Thyroid gland (tissue), 4 donors: ENCODE data around the gene ITGAE.

Experiments
- CTCF ChIP-seq, 6 experiments: fragments of 200-600 bp in 3 of 6; fragments of 450-650 bp in 3 of 6; sonication (generic) in 3 of 6; IDR thresholded peaks; one replicate each; pipeline ENCODE4 v1.5.1; 2016 to 2019; ENCODE audit warnings: antibody characterized with exemption in 6 of 6, mild to moderate bottlenecking in 2 of 6, inconsistent platforms in 1 of 6, moderate library complexity in 1 of 6
- POLR2A ChIP-seq, 2 donors: fragments of 450-650 bp; IDR thresholded peaks; one replicate each; pipeline ENCODE4 v1.6.1; 2017; ENCODE audit warnings: antibody characterized with exemption in 2 of 2, mild to moderate bottlenecking in 2 of 2, moderate library complexity in 1 of 2

- TF ChIP-seq CTCF (IDR thresholded peaks at IDR 0.05): no peak
- no peak for TF ChIP-seq POLR2A (IDR thresholded peaks at IDR 0.05)
Observed at GRCh38 chr17:3803308-3803640, 2.3 kb upstream of the ITGAE start.
